Fibroblast of lung (primary cell): Measurements from ENCODE around the gene GALNT17.

Experiments
- EZH2 ChIP-seq: IDR thresholded peaks from 2 replicates; pipeline ENCODE4 v1.5.1; 2012; ENCODE audit warnings: low read length, control low read depth, mild to moderate bottlenecking; ENCODE audit errors: missing control alignments
- TF ChIP-seq, protein P1 (sequence below), 2 donors: IDR thresholded peaks in 1 of 2; conservative IDR thresholded peaks in 1 of 2; 1 replicate in 1 of 2; 2 replicates in 1 of 2; pipeline ENCODE4 v1.5.1; 2011 to 2012; ENCODE audit warnings: low read length in 2 of 2, control low read depth in 1 of 2, inconsistent platforms in 1 of 2, low read depth in 1 of 2, mild to moderate bottlenecking in 1 of 2

DNA sequence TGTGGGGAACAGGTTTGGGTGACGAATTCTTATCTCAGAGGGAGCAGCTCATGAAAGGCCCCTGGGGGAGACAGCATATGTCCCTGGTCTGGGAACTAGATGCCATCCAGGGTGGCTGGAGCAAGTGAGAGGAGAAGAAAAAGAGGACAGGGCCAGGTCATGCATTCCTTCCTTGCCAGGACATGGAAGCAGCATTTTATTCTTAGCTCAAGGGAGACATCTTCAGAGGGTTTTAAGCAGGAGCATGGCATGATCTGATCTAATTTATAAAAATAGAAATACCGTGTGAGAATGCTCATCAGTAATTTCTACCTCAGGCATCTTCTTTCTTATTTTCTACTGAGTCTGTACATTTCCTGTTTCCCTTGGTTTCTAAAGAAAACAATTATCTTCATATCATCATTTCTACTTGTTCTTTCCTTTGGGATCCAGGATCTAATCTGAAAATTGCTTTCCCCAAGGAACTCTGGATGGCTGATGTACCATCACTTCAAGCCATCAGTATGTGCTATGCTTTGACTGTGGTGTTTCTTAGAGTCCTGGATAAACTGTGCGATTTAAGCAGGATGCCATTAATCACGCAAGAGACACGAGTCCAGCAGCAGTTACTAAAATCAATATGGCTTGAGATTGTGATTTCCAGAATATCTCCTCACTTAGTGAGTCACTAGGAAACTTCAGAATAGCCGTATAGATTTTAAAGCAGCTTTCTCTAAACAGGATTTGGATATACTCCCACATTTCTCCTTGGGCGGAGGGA lies 386.2 kb downstream of the GALNT17 start:
- TF ChIP-seq, protein P1, sequence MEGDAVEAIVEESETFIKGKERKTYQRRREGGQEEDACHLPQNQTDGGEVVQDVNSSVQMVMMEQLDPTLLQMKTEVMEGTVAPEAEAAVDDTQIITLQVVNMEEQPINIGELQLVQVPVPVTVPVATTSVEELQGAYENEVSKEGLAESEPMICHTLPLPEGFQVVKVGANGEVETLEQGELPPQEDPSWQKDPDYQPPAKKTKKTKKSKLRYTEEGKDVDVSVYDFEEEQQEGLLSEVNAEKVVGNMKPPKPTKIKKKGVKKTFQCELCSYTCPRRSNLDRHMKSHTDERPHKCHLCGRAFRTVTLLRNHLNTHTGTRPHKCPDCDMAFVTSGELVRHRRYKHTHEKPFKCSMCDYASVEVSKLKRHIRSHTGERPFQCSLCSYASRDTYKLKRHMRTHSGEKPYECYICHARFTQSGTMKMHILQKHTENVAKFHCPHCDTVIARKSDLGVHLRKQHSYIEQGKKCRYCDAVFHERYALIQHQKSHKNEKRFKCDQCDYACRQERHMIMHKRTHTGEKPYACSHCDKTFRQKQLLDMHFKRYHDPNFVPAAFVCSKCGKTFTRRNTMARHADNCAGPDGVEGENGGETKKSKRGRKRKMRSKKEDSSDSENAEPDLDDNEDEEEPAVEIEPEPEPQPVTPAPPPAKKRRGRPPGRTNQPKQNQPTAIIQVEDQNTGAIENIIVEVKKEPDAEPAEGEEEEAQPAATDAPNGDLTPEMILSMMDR (conservative IDR thresholded peaks at IDR 0.05 in 1 of 2, IDR thresholded peaks at IDR 0.05 in 1 of 2; ENCODE audit: low read depth in 1 of 2, low read length in 2 of 2) = no peak
- TF ChIP-seq EZH2 = no peak
